Omental fat pad (tissue), 4 donors: Measurements from ENCODE around the gene SCYL1. TPM values are rescaled to one million over a fixed set of nuclear protein-coding genes. Genes with fewer than 3 reads are reported as not detected.

ENCODE experiments used
- ATAC-seq: fragments of 150-250 bp; one replicate; pipeline ENCODE4 v1.9.1; 2016; ENCODE audit warnings: mild to moderate bottlenecking, moderate library complexity; ENCODE audit not compliant: low FRiP score
- DNase-seq: peaks from one replicate; pipeline ENCODE4 v3.0.0-alpha.2; 2019; ENCODE audit warnings: low spot score
- CTCF ChIP-seq, 3 donors: fragments of 450-650 bp; IDR thresholded peaks; one replicate each; pipeline ENCODE4 v1.5.1; 2016 to 2017; ENCODE audit warnings: antibody characterized with exemption in 3 of 3, mild to moderate bottlenecking in 3 of 3, moderate library complexity in 2 of 3
- total RNA-seq, 4 donors: library from RNA; depleted of rRNA; stranded (reverse); fragments of >200 nt; gene quantifications; one replicate each; pipeline ENCODE4 v1.1.0, GENCODE V29; 2016

Gene SCYL1
- total RNA-seq, 4 donors from 2014 or later = 75.4 to 105 (median 88.8) TPM

GRCh38 chr11:65569164-65569972 lies 44.5 kb downstream of the SCYL1 start:
- ATAC-seq = peak; percentile 2
- no peak for DNase-seq
- TF ChIP-seq CTCF (IDR thresholded peaks at IDR 0.05) = no peak

- TF ChIP-seq CTCF (IDR thresholded peaks at IDR 0.05) = no peak
- peak; percentile 92 for DNase-seq
Measured at GRCh38 chr11:65569973-65570918, 45.4 kb downstream of the SCYL1 start, which contains the start of gene ZNRD2. TSS of gene ZNRD2 (plus strand) at chr11:65570477. CDS start at chr11:65570492, 15 bp downstream.

GRCh38 chr11:65571420-65571819 lies 46.5 kb downstream of the SCYL1 start:
- DNase-seq = no peak
- ATAC-seq = no peak
- no peak for TF ChIP-seq CTCF (IDR thresholded peaks at IDR 0.05)

More at GRCh38 chr11:65569973-65570918, 45.4 kb downstream of the SCYL1 start, which contains the start of gene ZNRD2:
- ATAC-seq = peak; percentile 77

GRCh38 chr11:65571940-65572339 lies 47.1 kb downstream of the SCYL1 start:
- ATAC-seq = no peak
- no peak for DNase-seq

GRCh38 chr11:65572356-65573051 lies 47.6 kb downstream of the SCYL1 start, which contains the start of gene FAM89B:
TSS of gene FAM89B (plus strand) at chr11:65572538. CDS start at chr11:65572670, 132 bp downstream.
- TF ChIP-seq CTCF (IDR thresholded peaks at IDR 0.05) = no peak
- DNase-seq (peak; percentile 82), ATAC-seq (peak; percentile 26)

More at GRCh38 chr11:65571940-65572339, 47.1 kb downstream of the SCYL1 start:
- TF ChIP-seq CTCF (IDR thresholded peaks at IDR 0.05) = no peak

GRCh38 chr11:65573391-65574079 lies 48.7 kb downstream of the SCYL1 start:
- TF ChIP-seq CTCF (IDR thresholded peaks at IDR 0.05) = no peak
- DNase-seq (no peak), ATAC-seq (no peak)
